SK-N-SH (cell line): ENCODE results near the gene CAPN11.
A peak's percentile ranks its signal among the peaks of the same experiment; 100 is the strongest.

Experiments
- CTCF ChIP-seq: fragments of 200-600 bp; sonication (generic); IDR thresholded peaks from 2 replicates; pipeline ENCODE4 v1.6.1; 2017; ENCODE audit warnings: antibody characterized with exemption, mild to moderate bottlenecking, moderate library complexity
- EP300 ChIP-seq, 2 experiments: IDR thresholded peaks; 2 replicates each; pipeline versions ENCODE4 v1.4.0 to v1.6.1; 2012; ENCODE audit warnings: borderline replicate concordance in 1 of 2, low read depth in 1 of 2, low read length in 1 of 2
- EZH2phosphoT487 ChIP-seq: fragments of 200-600 bp; sonication (generic); IDR thresholded peaks from 2 replicates; pipeline ENCODE4 v1.6.1; 2017; ENCODE audit warnings: low read depth, mixed run types, mild to moderate bottlenecking, antibody characterized with exemption, moderate library complexity, borderline replicate concordance
- FOXM1 ChIP-seq: IDR thresholded peaks from 2 replicates; pipeline ENCODE4 v1.4.0; 2012; ENCODE audit warnings: low read depth, mild to moderate bottlenecking
- GABPA ChIP-seq: IDR thresholded peaks from 2 replicates; pipeline ENCODE4 v1.4.0; 2012; ENCODE audit warnings: low read depth, mild to moderate bottlenecking
- MXI1 ChIP-seq: IDR thresholded peaks from 2 replicates; pipeline ENCODE4 v1.6.1; 2012; ENCODE audit warnings: mild to moderate bottlenecking, low read depth, low read length, improper control_type of control experiment
- PBX3 ChIP-seq: IDR thresholded peaks from 2 replicates; pipeline ENCODE4; 2012
- POLR2AphosphoS5 ChIP-seq: IDR thresholded peaks from 2 replicates; pipeline ENCODE4 v1.6.1; 2012; ENCODE audit warnings: low read depth, low read length
- RAD21 ChIP-seq: IDR thresholded peaks from 2 replicates; pipeline ENCODE4 v1.6.1; 2012; ENCODE audit warnings: mild to moderate bottlenecking, low read length
- TAF1 ChIP-seq: IDR thresholded peaks from 2 replicates; pipeline ENCODE4 v1.6.1; 2012; ENCODE audit warnings: low read depth, mild to moderate bottlenecking, low read length, moderate library complexity, borderline replicate concordance
- TCF12 ChIP-seq: IDR thresholded peaks from 2 replicates; pipeline ENCODE4 v1.4.0; 2012
- USF2 ChIP-seq: fragments of 150-350 bp; IDR thresholded peaks from 2 replicates; pipeline ENCODE4 v1.6.1; 2017; ENCODE audit warnings: antibody characterized with exemption, low read length, low read depth, borderline replicate concordance
- YY1 ChIP-seq: IDR thresholded peaks from 2 replicates; pipeline ENCODE4 v1.4.0; 2012; ENCODE audit warnings: low read depth, mild to moderate bottlenecking

- TF ChIP-seq EZH2phosphoT487 (no peak), EP300 (IDR thresholded peaks at IDR 0.05; ENCODE audit: borderline replicate concordance in 1 of 2, low read depth in 1 of 2, low read length in 1 of 2) (0 out of 4 replicates have a peak, but pooled peaks of 1 of the 2 experiments have one; percentile 32), CTCF (no peak), GABPA (no peak), FOXM1 (no peak), TAF1 (no peak), TCF12 (no peak), YY1 (no peak), MXI1 (no peak), USF2 (no peak), POLR2AphosphoS5 (no peak), PBX3 (no peak), RAD21 (no peak)
These were observed 65.7 kb downstream of the CAPN11 start for GRCh38 chr6:44224029-44224964.
